GM21528 (cell line): Measurements from ENCODE around the gene ACCSL.

Experiments
- ATAC-seq: cut with Tn5 transposase; IDR thresholded peaks from one replicate; pipeline ENCODE4 v1.9.1; 2021; ENCODE audit warnings: mild to moderate bottlenecking, moderate library complexity; ENCODE audit not compliant: unreplicated experiment, low FRiP score

ACCSL gene

DNA sequence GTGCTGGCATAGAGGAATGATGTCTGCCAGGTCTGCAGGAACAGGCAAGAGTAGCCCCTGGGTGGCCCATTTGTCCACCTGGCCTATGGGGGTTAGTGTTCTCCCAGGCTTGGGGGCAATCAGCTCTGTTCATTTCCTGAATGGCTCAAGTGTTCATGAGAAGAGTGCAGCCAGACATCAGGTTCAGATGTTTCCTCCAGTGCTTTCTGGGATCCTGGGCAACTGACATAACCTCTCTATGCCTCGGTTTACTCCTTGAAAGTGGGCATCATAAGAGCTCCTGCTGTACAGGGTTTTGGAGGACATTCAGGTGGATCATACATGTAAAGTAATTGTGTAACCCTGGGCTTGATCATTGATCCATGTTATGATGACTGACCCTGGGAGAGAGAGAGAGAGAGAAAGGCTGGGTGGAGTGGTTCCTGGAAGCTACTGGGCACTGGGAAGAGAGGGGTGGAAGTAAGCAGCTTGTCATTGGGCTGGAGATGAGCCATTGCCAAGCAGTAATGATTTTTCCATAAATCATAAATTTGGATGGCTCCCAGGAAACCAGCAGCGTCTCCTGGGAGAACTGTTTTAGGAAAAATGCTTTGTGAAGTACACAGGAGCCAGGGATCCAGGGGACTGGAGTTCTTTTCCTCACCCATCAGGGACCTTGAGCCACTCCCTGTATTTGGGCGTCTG lies 30.2 kb upstream of the ACCSL start:
- ATAC-seq: no peak

DNA sequence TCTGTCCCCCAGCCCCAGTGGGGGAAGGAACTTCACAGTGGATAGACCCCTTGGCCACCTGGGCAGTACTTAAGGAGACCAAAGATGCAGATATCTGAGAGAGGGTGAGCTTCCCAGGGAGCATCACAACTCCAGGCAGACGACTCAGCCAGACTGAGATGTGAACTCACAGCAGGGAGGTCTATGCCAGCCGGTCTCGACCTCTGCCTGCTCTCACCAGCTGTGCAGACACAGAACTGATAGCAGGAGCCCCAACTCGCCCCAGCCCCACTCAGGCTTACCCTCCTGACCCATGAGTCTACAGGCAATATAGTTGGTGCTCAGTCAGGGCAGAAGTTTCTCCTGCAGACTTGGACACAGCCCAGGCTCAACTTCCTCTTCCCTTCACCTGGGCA lies 29.7 kb upstream of the ACCSL start:
- no peak for ATAC-seq

DNA sequence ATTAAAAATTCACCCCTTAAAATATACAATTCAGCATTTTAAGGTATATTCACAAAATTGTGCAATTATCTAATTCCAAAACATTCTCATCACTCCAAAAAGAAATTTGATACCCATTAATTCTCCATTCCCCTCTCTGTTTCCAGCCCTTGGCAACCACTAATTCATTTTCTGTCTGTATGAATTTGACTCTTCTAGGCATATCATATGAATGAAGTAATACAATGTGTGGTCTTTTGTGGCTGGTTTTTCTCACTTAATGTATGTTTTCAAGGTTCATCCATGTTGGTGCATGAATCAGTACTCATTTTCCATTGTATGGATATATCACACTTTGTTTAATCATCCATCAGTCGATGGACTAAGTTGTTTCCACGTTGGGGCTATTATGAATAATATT lies 29.0 kb upstream of the ACCSL start:
- no peak for ATAC-seq

DNA sequence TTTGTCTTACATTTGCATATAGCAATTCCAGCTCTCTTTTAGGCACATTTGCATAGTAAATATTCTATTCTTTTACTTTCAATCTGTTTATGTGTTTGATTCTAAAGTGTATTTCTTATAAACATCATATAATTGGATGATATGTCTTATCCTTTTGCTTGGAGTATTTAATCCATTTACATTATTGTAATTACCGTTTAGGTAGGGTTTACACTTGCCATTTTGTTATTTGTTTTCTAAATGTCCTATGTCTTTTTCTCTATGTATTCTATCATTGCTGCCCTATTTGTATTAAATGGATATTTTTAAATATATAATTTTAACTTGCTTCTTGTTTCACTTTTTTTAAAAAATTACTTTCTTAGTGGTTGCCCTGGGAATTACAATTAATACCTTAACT lies 22.8 kb upstream of the ACCSL start:
- ATAC-seq: no peak

DNA sequence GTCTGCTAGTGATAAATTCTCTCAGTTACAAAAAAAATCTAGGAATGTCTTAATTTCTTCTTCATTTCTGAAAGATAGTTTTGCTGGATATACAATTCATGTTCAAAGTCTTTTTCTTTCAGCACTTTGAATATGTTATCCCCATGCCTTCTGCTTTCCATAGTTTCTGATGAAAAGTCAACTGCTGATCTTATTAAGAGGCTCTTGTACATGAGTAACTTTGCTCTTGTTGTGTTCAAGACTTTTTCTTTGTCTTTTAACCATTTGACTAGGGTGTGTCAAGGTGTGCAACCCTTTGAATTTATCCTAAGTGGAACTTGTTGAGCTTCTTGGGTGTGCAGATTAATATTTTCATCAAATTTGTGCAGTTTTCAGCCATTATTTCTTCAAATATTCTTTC lies 22.1 kb upstream of the ACCSL start:
- ATAC-seq: no peak

DNA sequence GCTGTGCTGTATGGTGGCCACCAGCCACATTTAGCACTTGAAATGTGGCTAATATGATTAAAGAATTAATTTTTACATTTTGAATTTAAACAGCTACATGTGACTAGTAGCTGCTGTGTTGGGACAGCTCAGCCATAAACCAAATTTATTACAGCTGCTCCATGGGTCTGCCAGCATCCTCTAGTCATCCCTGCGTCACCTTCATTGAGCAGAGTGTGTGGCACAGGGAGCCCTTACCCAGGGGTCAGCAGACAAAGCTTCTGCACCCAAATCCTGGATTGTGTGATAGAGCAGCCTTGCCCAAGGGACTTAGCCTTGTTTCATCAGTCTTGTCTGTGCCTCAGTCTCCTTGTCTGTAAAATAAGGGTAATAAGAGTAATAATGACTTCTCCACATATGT lies 19.4 kb upstream of the ACCSL start:
- no peak for ATAC-seq

DNA sequence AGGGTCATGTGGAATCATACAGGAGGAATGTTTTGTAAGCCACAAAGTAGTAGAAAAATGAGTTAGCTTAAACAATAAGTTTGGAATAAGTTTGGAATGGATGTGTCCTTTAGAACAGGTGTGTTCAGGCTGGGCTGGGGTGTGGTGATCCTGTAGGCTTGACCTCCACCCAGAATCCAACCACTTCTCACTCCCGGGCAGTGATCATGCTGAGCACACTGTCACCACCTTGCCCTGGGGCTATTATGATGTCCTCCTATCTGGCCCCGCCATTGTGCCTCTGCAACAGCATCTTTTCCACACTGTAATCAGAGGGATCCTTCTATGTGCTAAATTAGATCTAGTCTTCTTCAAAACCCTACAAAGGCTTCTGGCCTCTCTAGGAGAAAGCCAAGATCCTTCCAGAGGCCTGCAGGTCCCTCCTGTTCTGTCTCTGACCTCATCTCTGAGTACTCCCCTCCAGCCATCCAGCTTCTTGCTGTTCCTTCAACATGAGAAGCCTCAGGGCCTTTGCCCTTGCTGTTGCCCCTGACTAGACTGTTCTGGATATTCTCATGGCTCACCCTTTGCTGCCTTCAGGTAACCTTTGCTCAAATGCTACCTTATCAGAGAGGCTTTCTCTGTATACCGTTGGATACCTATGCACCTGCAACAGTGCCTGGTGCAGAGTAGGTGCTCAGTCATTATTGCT lies 18.8 kb upstream of the ACCSL start:
- ATAC-seq: no peak

DNA sequence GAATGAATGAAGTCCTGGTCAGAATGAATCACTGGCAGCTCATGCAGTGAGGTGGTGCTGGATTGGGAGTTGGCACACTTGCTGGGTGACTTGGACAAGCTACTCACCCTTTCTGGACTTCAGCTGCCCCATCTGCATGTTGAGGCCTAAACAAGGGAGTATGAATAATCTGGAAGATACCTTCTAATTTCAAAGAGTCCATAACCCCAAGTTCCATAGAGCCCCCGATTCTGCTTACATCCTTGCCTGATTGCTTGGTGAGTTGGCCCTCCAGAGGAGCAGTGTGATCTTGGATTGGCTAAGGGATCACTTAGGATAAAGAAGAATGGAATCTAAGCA lies 18.3 kb upstream of the ACCSL start:
- no peak for ATAC-seq

DNA sequence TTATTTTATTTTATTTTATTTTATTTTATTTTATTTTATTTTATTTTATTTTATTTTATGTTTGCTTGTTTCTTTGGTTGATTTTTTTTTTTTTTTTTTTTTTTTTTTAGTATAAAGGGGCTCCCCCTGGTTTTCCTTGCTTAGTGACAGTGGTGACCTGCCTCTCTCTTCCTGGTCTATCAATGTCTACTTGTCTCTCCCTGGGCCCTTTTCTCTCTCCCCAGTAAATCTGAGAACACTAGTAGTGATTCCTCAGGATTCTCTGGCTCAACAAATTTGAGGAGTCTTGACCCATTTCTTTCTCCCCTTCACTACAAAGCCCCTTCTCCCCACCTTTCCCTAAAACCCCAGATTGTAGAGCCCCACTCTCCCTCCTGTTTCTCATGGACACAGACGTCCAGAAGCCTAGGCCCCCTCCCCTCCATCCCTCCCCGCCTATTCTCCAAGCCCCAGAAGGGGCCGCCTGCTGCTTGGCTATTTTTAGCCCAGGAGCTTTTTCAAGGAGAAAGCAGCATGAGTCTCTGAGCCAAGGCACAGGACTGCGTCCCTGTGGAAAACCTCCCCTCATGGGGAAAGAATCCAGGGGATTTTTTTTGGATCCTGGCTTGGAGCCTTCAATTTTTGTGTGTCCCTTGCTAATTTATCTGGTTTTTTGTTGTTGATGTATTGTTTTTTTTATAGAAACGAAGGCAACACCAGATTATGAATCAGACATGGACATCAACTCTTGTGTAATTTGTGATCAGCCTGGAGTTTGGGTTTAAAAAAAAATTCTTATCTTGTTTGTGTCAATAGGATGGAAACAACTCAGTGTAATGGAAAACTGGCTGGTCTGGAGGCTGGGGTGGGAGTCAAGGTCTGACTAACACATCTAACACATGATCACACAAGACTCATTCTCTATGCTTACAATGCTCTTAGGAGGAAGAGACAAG lies 17.5 kb upstream of the ACCSL start:
- no peak for ATAC-seq

DNA sequence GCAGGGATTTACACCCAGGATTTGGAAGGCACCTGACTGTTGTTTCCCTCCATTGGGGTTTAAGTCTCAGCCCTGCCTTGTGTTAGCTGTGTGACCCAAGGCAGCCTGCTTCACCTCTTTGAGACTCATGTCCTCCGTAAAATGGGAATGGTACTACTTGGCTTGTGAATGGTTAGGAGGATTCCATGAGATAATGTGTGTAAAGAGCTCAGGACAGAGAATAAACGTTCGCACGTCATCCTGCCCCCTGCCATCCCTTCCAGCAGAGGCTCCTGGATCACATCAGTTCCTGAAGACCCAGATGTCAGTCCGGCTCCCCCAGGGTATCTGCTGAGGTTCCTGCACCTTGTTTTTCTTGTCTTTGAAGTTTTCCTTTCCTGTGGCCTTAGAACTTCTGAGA lies 16.8 kb upstream of the ACCSL start:
- ATAC-seq: no peak

DNA sequence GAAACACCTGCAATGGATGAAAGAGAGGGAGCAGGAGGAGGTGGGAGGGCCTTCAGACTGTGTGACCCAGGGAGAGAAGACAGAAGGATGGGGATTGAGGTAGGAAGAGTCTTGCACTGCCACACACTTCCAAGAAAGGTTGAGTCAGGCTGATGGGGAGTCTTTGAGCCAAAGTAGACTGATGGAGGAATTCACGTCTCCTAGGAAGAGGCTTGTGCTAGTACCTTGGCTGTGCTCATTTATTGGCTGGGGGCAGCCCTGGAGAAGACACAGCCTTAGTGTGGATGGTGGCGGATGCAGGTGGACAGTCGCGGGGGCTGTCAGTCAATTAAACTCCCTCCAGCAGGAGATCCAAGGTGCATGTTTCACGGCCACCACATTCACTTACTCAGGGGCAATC lies 16.2 kb upstream of the ACCSL start:
- ATAC-seq: no peak

DNA sequence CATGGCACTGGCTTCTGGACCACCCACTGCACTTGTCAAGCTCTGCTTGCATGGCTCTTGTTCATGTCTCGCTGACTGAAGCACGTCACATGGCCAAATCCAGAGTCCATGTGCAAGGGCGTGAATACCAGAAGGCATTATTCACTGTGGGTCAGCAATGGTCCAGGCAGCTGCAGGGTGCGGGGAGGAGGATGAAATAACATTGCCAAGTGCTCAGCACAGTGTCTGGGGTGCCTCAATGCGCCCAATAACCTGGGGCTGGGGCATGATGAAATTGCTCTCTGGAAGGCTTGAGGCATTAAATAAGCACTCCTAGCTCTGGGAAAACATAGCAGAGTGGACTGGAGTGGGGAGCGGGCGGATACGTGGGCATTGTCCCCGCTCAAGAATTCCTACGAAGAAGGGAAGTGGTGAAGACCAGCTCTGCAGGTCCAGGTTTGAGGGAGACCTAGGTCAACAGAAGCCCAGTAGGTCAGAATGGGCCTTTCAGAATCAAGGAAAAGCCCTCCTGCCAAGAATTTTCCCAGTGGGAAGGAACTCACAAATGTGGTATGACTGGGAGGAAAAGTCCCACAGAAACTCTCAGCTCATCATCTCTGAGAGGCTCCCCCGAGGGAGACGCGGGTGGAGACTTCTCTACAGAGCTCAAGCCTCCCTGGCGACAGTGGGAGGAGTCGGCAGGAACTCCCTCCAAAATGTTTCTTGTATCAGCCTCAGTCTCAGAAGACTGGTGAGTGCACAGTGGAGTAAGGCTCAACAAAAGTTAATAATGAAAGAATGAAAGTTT lies 15.3 kb upstream of the ACCSL start:
- no peak for ATAC-seq

DNA sequence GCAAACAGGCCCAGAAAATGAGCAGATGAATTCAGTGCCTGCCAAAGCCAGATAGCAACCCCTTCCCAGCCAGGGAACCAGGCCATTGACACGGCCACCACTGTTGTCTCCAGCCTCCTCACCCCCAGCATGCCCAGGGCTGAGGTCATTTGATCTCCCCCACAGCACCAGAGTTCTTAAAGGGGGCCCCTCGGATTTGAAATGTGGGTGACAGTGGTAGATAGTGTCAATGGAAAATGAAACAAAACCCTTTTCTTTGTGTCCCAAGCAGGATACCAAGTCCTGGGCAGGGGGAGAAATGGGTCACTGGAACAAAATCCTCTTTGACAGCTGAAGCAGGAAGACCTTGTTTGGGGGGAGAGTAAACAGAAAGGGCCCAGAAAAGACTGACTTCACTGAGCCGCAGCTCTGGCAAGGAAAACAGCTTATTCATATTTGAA lies 14.3 kb upstream of the ACCSL start:
- no peak for ATAC-seq

DNA sequence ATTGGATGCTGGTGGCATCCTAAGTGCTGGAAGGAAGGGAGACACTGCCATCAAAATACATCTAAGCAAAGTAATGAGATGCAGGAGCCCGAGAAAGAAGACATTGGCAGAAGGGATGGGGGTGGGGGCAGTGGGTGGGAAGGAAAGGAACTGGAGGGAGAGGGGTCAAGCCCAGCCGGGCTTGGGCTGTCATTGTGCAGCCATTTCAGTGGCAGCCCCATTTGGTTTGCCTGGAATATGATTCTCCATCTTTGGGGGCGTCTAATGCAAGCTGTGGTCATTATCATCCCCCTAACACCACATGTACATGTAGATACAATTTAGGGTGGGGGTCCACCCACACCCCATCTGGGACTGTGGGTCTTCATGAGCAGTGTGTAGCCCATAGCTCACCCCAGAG lies 13.9 kb upstream of the ACCSL start:
- no peak for ATAC-seq

DNA sequence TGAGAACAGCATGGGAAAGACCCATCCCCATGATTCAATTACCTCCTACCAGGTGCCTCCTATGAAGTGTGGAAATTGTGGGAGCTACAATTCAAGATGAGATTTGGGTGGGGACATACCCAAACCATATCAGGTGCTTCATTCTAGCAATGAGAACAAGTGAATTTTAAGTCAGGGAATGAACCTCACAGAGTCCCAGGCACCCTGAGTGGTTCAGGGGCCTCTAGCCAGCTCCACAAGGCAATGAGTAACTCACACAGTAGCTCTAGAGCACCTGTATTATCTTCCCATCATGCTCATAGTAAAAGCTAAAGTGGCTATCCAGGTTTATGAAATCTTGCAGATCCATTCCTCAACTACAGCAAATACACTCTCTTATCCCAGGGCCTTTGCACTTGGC lies 13.1 kb upstream of the ACCSL start:
- ATAC-seq: no peak

DNA sequence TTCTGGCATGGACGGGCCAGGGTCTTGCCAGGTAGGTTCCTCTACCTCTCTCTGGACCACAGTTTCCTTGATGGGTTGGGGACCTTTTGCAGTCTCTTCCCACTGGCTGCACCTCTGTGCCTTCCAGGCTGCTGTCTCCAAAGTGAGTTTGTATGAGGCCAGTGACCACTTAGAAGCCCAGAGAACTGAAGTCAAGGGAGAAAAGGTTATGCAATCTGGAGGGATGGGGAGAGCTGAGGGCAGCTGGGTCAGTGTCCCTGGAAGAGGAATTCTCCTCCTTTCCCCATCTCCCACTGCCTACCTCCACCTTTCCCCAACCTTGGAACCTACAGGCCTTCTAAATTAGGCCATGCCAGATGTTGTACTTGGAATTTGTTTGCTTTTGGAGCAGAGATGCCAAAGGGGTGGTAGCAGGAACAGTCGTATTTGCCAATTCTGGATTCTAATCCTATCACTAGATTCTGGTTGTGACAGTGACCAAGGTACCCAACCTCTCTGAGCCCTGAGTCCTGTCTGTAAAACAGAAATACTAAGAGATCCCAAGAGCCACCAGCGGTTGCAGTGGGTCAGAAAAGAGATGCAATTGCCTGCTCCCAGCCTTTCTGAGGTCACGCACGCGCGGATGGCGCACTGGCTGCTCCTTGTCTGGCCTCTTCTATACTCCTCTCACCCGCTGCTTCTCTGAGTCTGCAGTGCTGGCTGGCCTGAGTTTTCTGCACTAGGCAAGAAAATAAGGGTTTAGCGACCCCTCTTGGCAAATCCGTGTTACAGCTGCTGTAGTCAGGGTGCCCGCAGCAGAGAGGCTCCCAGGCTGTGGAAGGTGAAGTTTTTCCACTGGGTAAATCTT lies 10.7 kb upstream of the ACCSL start:
- no peak for ATAC-seq

DNA sequence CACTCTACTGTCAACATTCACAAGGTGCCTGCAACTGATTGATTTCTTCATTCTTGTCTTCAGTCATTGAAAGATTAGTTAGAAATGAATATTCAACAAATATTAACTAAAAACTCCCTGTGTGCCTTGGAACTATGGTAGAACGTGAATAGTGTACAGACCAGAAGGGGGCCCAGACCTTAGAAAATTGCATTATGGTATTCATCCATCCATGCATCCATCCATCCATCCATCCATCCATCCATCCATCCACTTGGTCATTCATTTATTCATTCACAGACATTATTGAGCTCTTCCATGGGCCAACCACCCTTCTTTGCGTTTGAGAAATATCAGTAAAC lies 10.2 kb upstream of the ACCSL start:
- ATAC-seq: no peak

DNA sequence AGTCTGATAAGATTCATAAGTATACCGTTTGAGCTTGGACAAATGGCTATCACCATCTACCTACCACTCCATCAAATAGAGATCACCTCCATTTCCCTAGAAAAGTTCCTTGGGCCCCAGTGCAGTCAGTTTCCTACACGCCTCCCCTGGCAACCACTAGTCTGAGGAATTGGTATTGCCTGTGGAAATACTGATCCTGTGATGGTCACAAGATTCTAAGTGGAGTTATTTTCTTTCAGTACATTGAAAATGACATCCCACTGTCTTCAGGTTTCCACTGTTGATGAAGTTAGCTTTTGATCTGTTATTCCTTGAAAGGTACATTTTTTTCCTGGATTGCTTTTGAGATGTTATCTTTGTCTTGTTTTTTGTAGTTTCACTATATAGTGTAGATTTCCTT lies 4.6 kb upstream of the ACCSL start:
- ATAC-seq: no peak

DNA sequence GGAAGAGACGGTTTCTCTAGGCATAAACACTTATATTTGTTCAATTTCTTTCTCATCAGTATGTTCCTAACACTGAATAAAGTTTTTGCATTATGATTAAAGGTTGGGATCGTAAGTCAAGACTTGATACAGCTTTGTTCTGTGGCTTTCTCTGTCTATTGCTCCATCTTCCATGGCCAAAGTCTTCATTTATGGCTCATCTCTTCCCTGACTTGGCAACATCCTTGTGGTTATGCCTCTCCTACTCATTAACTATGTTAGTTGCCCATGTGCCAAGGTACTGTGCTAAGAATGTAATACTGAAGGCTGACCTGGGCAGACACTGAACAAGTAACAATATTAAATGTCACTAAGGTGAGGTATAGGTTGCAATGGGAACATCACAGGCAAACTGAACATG lies 1.6 kb upstream of the ACCSL start:
- ATAC-seq: no peak

DNA sequence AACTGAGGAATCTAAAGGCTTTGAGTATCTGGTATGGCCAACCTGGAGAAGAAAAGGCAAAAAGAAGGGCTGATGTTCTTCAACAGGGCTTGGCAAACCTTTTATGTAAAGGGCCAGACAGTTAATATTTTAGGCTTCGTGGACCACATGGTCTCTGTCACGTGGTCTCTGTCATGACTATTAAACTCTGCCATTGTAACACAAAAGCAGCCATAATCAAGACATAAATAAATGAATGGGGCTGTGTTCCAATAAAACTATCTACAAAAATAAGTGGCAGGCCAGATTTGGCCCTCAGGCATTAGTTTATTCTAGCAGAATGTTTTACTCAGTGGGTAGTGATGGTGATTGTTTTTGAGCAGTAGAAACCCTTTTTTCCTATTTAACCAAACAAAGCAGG lies 483 bp upstream of the ACCSL start:
- ATAC-seq: no peak
